T-helper 9 cell (primary cell): ENCODE data around the gene DGCR6L.
"Not testable (repeated sequence)": the region's sequence is repeated elsewhere in the genome, so short reads cannot be mapped to it uniquely, and the experiment has no call there.

Experiments used
- DNase-seq: peaks from one replicate; pipeline ENCODE4 v3.0.0-alpha.2; 2020

DGCR6L gene

GRCh38 chr22:20291249-20291586 is 28.6 kb downstream of the DGCR6L start:
- DNase-seq: no peak

GRCh38 chr22:20290578-20291248 is 29.1 kb downstream of the DGCR6L start:
- no peak for DNase-seq

GRCh38 chr22:20290045-20290392 is 29.8 kb downstream of the DGCR6L start:
- no peak for DNase-seq

GRCh38 chr22:20289182-20290044 is 30.4 kb downstream of the DGCR6L start:
- not testable (repeated sequence) for DNase-seq

GRCh38 chr22:20286784-20287423 is 33.0 kb downstream of the DGCR6L start:
- not testable (repeated sequence) for DNase-seq

GRCh38 chr22:20286312-20286660 is 33.6 kb downstream of the DGCR6L start:
- not testable (repeated sequence) for DNase-seq

GRCh38 chr22:20285473-20286311 is 34.2 kb downstream of the DGCR6L start:
- DNase-seq: peak; percentile 83

GRCh38 chr22:20284471-20285086 is 35.3 kb downstream of the DGCR6L start:
- DNase-seq: no peak

- DNase-seq: no peak
Observed at GRCh38 chr22:20283674-20284066, 36.2 kb downstream of the DGCR6L start.

- no peak for DNase-seq
Observed at GRCh38 chr22:20282901-20283673, 36.8 kb downstream of the DGCR6L start.

GRCh38 chr22:20281891-20282290 is 38.0 kb downstream of the DGCR6L start:
- DNase-seq: no peak

GRCh38 chr22:20281473-20281872 is 38.4 kb downstream of the DGCR6L start:
- DNase-seq: not testable (repeated sequence)

GRCh38 chr22:20280866-20281265 is 39.0 kb downstream of the DGCR6L start:
- DNase-seq: no peak

GRCh38 chr22:20280163-20280562 is 39.7 kb downstream of the DGCR6L start:
- not testable (repeated sequence) for DNase-seq

GRCh38 chr22:20279662-20280134 is 40.2 kb downstream of the DGCR6L start:
- no peak for DNase-seq

GRCh38 chr22:20278726-20279490 is 41.0 kb downstream of the DGCR6L start:
- DNase-seq: not testable (repeated sequence)

GRCh38 chr22:20277936-20278635 is 41.8 kb downstream of the DGCR6L start:
- DNase-seq: not testable (repeated sequence)

GRCh38 chr22:20276468-20276867 is 43.4 kb downstream of the DGCR6L start:
- no peak for DNase-seq

- no peak for DNase-seq
Observed at GRCh38 chr22:20275836-20276235, 44.0 kb downstream of the DGCR6L start.

- DNase-seq: not testable (repeated sequence)
Observed at GRCh38 chr22:20275325-20275724, 44.5 kb downstream of the DGCR6L start.
